HCT116 (cell line): ENCODE measurements around the gene PACSIN2. TPM values are rescaled to one million over a fixed set of nuclear protein-coding genes. Genes with fewer than 3 reads are reported as not detected.
"Not testable (repeated sequence)": the region's sequence is repeated elsewhere in the genome, so short reads cannot be mapped to it uniquely, and the experiment has no call there.

Experiments used
- ATAC-seq: fragments of 200-7000 bp; cut with Tn5 transposase; 2 replicates; pipeline ENCODE4 v1.9.1; 2020; ENCODE audit warnings: mild to moderate bottlenecking, moderate library complexity
- BruUV-seq: library from RNA; stranded (reverse); fragments of 400-500 nt; replicated peaks from 2 replicates; lab custom pipeline; 2021; lab: Mats Ljungman, UMichigan
- CTCF ChIA-PET: fragments of 300-600 bp; sonication (Branson Sonifier 250); formaldehyde crosslinking; loops from one replicate; lab custom pipeline; 2021; ENCODE audit warnings: antibody characterized with exemption; lab: Charles Lee
- POLR2A ChIA-PET: fragments of 300-600, 350-600 bp; sonication (Branson Sonifier 250); formaldehyde crosslinking; loops from one replicate; lab custom pipeline; 2021; ENCODE audit warnings: antibody characterized with exemption; lab: Charles Lee
- RAD21 ChIA-PET, 2 experiments: fragments of 300-600 bp; sonication (Branson Sonifier 250); formaldehyde crosslinking; loops; one replicate each; lab custom pipeline; 2023; ENCODE audit warnings: low total read pairs in 2 of 2; ENCODE audit not compliant: uncharacterized antibody in 2 of 2, unreplicated experiment in 2 of 2, low non-redundant PET in 1 of 2; lab: Charles Lee
- DNase-seq: peaks from one replicate; pipeline ENCODE4 v3.0.0-alpha.2; 2010; ENCODE audit warnings: low read depth, low spot score
- H2AFZ ChIP-seq: fragments of 200-600 bp; shearing (Covaris generic), sonication (generic); 2 replicates; pipeline ENCODE4 v1.6.1; 2017; ENCODE audit warnings: low read depth, mixed run types, mixed read lengths, antibody characterized with exemption, low read length; ENCODE audit not compliant: poor library complexity, severe bottlenecking
- H3K27ac ChIP-seq: 2 replicates; pipeline ENCODE4 v1.5.1; 2012; ENCODE audit warnings: low read depth, low read length
- H3K27me3 ChIP-seq: fragments of 200-600 bp; sonication (generic); 2 replicates; pipeline ENCODE4 v1.6.1; 2016; ENCODE audit warnings: mixed run types, low read length, mixed read lengths; ENCODE audit not compliant: insufficient read depth
- H3K36me3 ChIP-seq, 2 experiments: fragments of 200-500 bp in 1 of 2; fragments of 200-600 bp in 1 of 2; sonication (Bioruptor generic) in 1 of 2; sonication (generic) in 1 of 2; 2 replicates each; pipeline versions ENCODE4 v1.5.1 to v1.6.1; 2014 to 2016; ENCODE audit warnings: low read length in 2 of 2, inconsistent platforms in 1 of 2, mixed read lengths in 1 of 2, mixed run types in 1 of 2; ENCODE audit not compliant: insufficient read depth in 2 of 2, control insufficient read depth in 1 of 2
- H3K4me1 ChIP-seq, 2 experiments: fragments of 200-600 bp in 1 of 2; sonication (generic) in 1 of 2; 2 replicates each; pipeline versions ENCODE4 v1.5.1 to v1.6.1; 2012 to 2017; ENCODE audit warnings: low read length in 2 of 2, inconsistent platforms in 1 of 2, mild to moderate bottlenecking in 1 of 2, mixed read lengths in 1 of 2, mixed run types in 1 of 2, moderate library complexity in 1 of 2; ENCODE audit not compliant: insufficient read depth in 2 of 2, control insufficient read depth in 1 of 2
- H3K4me2 ChIP-seq: fragments of 200-600 bp; sonication (generic); 2 replicates; pipeline ENCODE4 v1.6.1; 2017; ENCODE audit warnings: mixed run types, low read length, mixed read lengths
- H3K4me3 ChIP-seq, 2 experiments: fragments of 200-600 bp in 1 of 2; sonication (generic) in 1 of 2; replicated peaks in 1 of 2; 2 replicates each; pipeline ENCODE4 v1.5.1; 2011 to 2016; ENCODE audit warnings: low read length in 2 of 2, control low read depth in 1 of 2, low read depth in 1 of 2, mild to moderate bottlenecking in 1 of 2, mixed read lengths in 1 of 2, mixed run types in 1 of 2
- H3K79me2 ChIP-seq: fragments of 200-600 bp; sonication (generic); 2 replicates; pipeline ENCODE4 v1.6.1; 2017; ENCODE audit warnings: mild to moderate bottlenecking, mixed run types, low read length, moderate library complexity, mixed read lengths; ENCODE audit not compliant: insufficient read depth
- H3K9ac ChIP-seq: fragments of 200-600 bp; sonication (generic); 2 replicates; pipeline ENCODE4 v1.6.1; 2016; ENCODE audit warnings: low read length, mixed read lengths
- H3K9me2 ChIP-seq: fragments of 200-600 bp; sonication (generic), shearing (Covaris generic); 2 replicates; pipeline ENCODE4 v1.6.1; 2017; ENCODE audit warnings: mixed run types, mild to moderate bottlenecking, moderate library complexity; ENCODE audit not compliant: insufficient read depth
- H3K9me3 ChIP-seq, 2 experiments: fragments of 200-500 bp in 1 of 2; fragments of 200-600 bp in 1 of 2; sonication (Bioruptor generic) in 1 of 2; sonication (generic) in 1 of 2; 2 replicates each; pipeline ENCODE4 v1.6.1; 2014 to 2017; ENCODE audit warnings: low read length in 2 of 2, mixed read lengths in 2 of 2, inconsistent platforms in 1 of 2, low read depth in 1 of 2, mild to moderate bottlenecking in 1 of 2, mixed run types in 1 of 2, moderate library complexity in 1 of 2; ENCODE audit not compliant: control insufficient read depth in 1 of 2, insufficient read depth in 1 of 2
- H4K20me1 ChIP-seq: fragments of 200-600 bp; sonication (generic), shearing (Covaris generic); 2 replicates; pipeline ENCODE4 v1.6.1; 2017; ENCODE audit warnings: mixed run types, mild to moderate bottlenecking, moderate library complexity; ENCODE audit not compliant: insufficient read depth
- EGR1 ChIP-seq: IDR thresholded peaks from 2 replicates; pipeline ENCODE4 v1.6.1; 2012; ENCODE audit warnings: low read depth
- EZH2phosphoT487 ChIP-seq: fragments of 200-600 bp; IDR thresholded peaks from 2 replicates; pipeline ENCODE4 v1.6.1; 2018; ENCODE audit warnings: antibody characterized with exemption, borderline replicate concordance
- FOSL1 ChIP-seq: IDR thresholded peaks from 2 replicates; pipeline ENCODE4 v1.6.1; 2012; ENCODE audit warnings: low read depth
- JUND ChIP-seq: IDR thresholded peaks from 2 replicates; pipeline ENCODE4 v1.6.1; 2012
- POLR2A ChIP-seq: IDR thresholded peaks from 2 replicates; pipeline ENCODE4 v1.7.0; 2011; ENCODE audit warnings: borderline replicate concordance; ENCODE audit not compliant: insufficient read depth, insufficient read length; ENCODE audit errors: extremely low read depth
- POLR2AphosphoS5 ChIP-seq: IDR thresholded peaks from 2 replicates; pipeline ENCODE4 v1.6.1; 2011; ENCODE audit warnings: mild to moderate bottlenecking, low read depth, low read length, moderate library complexity
- RAD21 ChIP-seq: IDR thresholded peaks from 2 replicates; pipeline ENCODE4 v1.6.1; 2012; ENCODE audit warnings: low read depth, mild to moderate bottlenecking
- SIN3A ChIP-seq: IDR thresholded peaks from 2 replicates; pipeline ENCODE4 v1.6.1; 2012; ENCODE audit warnings: low read depth
- SP1 ChIP-seq: IDR thresholded peaks from 2 replicates; pipeline ENCODE4 v1.6.1; 2012; ENCODE audit warnings: low read depth
- YY1 ChIP-seq: IDR thresholded peaks from 2 replicates; pipeline ENCODE4 v1.6.1; 2011; ENCODE audit warnings: low read length, low read depth, moderate library complexity, mild to moderate bottlenecking; ENCODE audit not compliant: insufficient replicate concordance; ENCODE audit errors: extremely low read depth
- ZFX ChIP-seq: fragments of 450-650 bp; IDR thresholded peaks from 2 replicates; pipeline ENCODE4 v1.6.1; 2017
- ZNF274 ChIP-seq: fragments of 200-500 bp; sonication (Bioruptor generic); IDR thresholded peaks from 2 replicates; pipeline ENCODE4 v1.6.1; 2014; ENCODE audit warnings: mild to moderate bottlenecking, low read depth, low read length, inconsistent platforms
- intact Hi-C: fragments of 100-400 bp; cut with micrococcal nuclease; formaldehyde crosslinking; loops from 2 replicates; pipeline ENCODE4 v1.10.0; 2022
- total RNA-seq: library from RNA; stranded (reverse); gene quantifications from one replicate; pipeline ENCODE4 v1.2.1, GENCODE V29; 2021; ENCODE audit not compliant: unreplicated experiment
- TF ChIP-seq, protein P1 (sequence below): IDR thresholded peaks from 2 replicates; pipeline ENCODE4 v1.6.1; 2012
- TF ChIP-seq, protein P2 (sequence below): IDR thresholded peaks from 2 replicates; pipeline ENCODE4 v1.6.1; 2012
- TF ChIP-seq, protein P3 (sequence below): IDR thresholded peaks from 2 replicates; pipeline ENCODE4 v1.6.1; 2012; ENCODE audit warnings: low read depth

PACSIN2 gene
- total RNA-seq, 1 experiment from 2014 or later: 48.2 TPM

DNA sequence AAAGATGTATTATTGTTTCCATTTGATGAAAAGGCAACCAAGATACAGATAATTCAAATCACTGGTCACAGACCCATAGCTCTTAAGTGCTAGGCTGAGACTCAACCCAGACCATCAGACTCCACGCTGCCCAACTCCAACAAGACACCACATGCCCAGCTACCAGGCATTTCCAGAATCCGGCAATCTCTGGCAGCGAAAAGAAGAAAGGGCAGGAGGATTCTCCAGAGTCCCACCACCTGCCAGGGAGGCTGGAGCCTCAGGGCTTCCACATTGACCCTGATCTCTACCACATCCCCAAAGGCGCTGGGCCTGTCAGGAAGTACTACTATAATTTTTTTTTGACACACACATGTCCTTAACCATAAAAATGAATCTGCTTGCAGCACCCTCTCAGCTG is 96.4 kb downstream of the PACSIN2 start (continued):
- TF ChIP-seq, protein P1, sequence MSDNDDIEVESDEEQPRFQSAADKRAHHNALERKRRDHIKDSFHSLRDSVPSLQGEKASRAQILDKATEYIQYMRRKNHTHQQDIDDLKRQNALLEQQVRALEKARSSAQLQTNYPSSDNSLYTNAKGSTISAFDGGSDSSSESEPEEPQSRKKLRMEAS: no peak
- TF ChIP-seq POLR2A (no peak), EGR1 (no peak), EZH2phosphoT487 (no peak), SIN3A (no peak)
- TF ChIP-seq, all 23 proteins: peak for 0

DNA sequence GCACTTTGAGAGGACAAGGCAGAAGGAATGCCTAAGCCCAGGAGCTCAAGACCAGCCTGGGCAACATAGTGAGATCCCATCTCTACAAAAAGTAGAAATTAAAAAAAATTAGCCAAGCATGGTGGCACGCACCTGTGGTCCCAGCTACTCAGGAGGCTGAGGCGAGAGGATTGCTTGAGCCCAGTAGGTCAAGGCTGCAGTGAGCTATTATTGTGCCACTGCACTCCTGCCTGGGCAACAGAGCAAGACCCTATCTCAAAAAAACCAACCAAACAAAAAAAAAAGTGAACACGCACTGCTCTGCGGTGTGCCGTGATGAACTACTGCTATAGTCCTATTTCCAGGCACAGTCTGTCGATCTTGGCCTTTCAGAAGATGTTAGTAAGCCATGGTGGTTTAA is 97.6 kb downstream of the PACSIN2 start:
- H3K27ac ChIP-seq, H3K9me2 ChIP-seq, DNase-seq, CTCF ChIA-PET, BruUV-seq, H3K36me3 ChIP-seq, H3K27me3 ChIP-seq, H3K9ac ChIP-seq, intact Hi-C loops, H4K20me1 ChIP-seq, POLR2A ChIA-PET, H2AFZ ChIP-seq, H3K9me3 ChIP-seq, H3K4me3 ChIP-seq, H3K4me2 ChIP-seq, ATAC-seq, RAD21 ChIA-PET: not testable (repeated sequence)
- peaks cover 50% of the 10 kb centered on the region for H3K79me2 ChIP-seq
- peaks cover 37 to 52% of the 10 kb centered on the region in 2 experiments for H3K4me1 ChIP-seq

DNA sequence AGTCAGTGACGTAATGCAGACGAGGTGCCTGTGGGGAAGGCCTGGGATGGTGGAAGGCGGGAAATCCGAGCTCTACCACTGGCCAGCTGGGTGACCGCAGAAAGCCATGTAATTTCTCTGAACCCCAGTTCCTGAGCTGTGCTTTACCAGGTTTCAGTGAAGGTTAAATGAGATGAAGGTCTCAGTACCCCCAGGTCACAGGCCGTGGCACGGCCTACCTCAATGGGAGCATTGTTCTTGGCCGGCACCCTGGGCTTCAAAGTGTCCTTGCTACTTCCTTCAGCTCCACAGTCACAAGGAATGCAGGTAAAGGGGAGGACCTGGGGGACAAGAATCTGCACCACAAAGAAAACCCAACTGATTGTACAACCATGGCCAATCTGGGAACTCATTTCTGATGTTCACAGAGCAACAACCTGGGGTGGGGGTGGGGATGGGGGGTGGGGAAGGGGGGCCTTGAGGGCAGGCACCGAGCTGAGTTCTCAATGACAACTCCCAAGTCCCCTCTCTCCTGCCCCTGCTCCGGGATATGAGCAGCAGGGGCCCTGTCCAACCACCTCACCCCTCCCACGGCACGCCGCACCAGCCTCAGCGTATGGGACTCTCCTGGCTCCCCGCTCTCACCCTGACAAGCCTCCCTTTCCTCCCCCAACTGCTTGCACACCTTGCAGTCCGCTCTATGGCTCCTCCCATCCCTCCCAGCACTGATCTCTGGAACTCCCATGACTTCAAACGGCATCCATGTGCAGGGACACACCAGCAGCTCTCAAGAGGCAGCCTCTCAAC is 98.8 kb downstream of the PACSIN2 start:
- ATAC-seq: no peak
- intact Hi-C loops: no loop called here
- CTCF ChIA-PET: no interaction called here
- Histone ChIP-seq H3K4me1 (peaks cover 26 to 40% of the 10 kb centered on the region in 2 experiments), H3K27me3 (no peaks in the 10 kb centered on the region), H3K9ac (no peak overlapping the region), H3K4me3 (no peak overlapping the region), H4K20me1 (no peaks in the 10 kb centered on the region), H2AFZ (no peak overlapping the region), H3K36me3 (no peaks in the 10 kb centered on the region), H3K9me3 (no peaks in the 10 kb centered on the region), H3K79me2 (peaks cover 42% of the 10 kb centered on the region), H3K27ac (no peak overlapping the region), H3K9me2 (no peaks in the 10 kb centered on the region), H3K4me2 (no peak overlapping the region)
- RAD21 ChIA-PET: no interaction called here
- no TSS peak for BruUV-seq
- POLR2A ChIA-PET: no interaction called here
- no peak for DNase-seq
- TF ChIP-seq SP1 (no peak), JUND (no peak), FOSL1 (no peak), RAD21 (no peak), ZNF274 (no peak), POLR2AphosphoS5 (no peak), YY1 (no peak), EZH2phosphoT487 (no peak), POLR2A (no peak), ZFX (no peak)
- TF ChIP-seq, protein P2, sequence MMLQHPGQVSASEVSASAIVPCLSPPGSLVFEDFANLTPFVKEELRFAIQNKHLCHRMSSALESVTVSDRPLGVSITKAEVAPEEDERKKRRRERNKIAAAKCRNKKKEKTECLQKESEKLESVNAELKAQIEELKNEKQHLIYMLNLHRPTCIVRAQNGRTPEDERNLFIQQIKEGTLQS: no peak
- TF ChIP-seq, protein P3, sequence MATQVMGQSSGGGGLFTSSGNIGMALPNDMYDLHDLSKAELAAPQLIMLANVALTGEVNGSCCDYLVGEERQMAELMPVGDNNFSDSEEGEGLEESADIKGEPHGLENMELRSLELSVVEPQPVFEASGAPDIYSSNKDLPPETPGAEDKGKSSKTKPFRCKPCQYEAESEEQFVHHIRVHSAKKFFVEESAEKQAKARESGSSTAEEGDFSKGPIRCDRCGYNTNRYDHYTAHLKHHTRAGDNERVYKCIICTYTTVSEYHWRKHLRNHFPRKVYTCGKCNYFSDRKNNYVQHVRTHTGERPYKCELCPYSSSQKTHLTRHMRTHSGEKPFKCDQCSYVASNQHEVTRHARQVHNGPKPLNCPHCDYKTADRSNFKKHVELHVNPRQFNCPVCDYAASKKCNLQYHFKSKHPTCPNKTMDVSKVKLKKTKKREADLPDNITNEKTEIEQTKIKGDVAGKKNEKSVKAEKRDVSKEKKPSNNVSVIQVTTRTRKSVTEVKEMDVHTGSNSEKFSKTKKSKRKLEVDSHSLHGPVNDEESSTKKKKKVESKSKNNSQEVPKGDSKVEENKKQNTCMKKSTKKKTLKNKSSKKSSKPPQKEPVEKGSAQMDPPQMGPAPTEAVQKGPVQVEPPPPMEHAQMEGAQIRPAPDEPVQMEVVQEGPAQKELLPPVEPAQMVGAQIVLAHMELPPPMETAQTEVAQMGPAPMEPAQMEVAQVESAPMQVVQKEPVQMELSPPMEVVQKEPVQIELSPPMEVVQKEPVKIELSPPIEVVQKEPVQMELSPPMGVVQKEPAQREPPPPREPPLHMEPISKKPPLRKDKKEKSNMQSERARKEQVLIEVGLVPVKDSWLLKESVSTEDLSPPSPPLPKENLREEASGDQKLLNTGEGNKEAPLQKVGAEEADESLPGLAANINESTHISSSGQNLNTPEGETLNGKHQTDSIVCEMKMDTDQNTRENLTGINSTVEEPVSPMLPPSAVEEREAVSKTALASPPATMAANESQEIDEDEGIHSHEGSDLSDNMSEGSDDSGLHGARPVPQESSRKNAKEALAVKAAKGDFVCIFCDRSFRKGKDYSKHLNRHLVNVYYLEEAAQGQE: no peak
